GM12865 (cell line): ENCODE data around the gene SIGLEC7.

Experiments
- DNase-seq: peaks from one replicate; pipeline ENCODE4 v3.0.0; 2010; ENCODE audit warnings: low read depth
- H3K4me3 ChIP-seq: 2 replicates; pipeline ENCODE4 v1.5.1; 2011; ENCODE audit warnings: mild to moderate bottlenecking, low read depth, low read length, control low read depth
- TF ChIP-seq, protein P1 (sequence below): IDR thresholded peaks from 2 replicates; pipeline ENCODE4 v1.5.1; 2011; ENCODE audit warnings: low read length, control low read depth, low read depth, inconsistent platforms; ENCODE audit not compliant: insufficient read depth; ENCODE audit errors: missing control alignments

The SIGLEC7 gene

DNA sequence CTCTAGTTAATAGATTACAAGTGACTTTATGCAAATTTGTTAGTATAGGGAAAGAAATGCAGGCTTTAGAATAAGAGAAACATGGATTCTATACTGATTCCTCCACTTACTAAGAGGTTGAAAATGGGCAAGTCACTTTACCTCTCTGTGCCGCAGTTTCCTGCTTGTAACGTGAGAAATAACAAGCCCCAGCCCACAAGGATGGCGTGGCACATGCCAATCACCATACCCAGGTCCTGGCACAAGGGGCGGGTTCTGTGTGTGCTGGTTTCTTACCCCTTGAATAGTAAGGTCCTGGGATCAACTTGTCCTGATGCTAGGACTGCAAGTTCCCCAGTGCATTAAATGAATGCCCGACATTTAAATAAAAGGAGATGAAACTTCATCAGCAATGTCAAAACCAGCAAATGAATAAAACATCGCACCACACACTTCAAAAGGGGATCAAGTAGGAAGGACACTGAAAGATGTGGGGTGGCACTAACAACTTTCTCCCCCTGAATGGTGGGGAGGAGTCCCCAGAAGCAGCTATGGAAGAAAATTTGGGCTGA, 25.3 kb upstream of the SIGLEC7 start:
- no peak for DNase-seq
- TF ChIP-seq, protein P1, sequence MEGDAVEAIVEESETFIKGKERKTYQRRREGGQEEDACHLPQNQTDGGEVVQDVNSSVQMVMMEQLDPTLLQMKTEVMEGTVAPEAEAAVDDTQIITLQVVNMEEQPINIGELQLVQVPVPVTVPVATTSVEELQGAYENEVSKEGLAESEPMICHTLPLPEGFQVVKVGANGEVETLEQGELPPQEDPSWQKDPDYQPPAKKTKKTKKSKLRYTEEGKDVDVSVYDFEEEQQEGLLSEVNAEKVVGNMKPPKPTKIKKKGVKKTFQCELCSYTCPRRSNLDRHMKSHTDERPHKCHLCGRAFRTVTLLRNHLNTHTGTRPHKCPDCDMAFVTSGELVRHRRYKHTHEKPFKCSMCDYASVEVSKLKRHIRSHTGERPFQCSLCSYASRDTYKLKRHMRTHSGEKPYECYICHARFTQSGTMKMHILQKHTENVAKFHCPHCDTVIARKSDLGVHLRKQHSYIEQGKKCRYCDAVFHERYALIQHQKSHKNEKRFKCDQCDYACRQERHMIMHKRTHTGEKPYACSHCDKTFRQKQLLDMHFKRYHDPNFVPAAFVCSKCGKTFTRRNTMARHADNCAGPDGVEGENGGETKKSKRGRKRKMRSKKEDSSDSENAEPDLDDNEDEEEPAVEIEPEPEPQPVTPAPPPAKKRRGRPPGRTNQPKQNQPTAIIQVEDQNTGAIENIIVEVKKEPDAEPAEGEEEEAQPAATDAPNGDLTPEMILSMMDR: no peak
- no peak overlapping the region for H3K4me3 ChIP-seq

DNA sequence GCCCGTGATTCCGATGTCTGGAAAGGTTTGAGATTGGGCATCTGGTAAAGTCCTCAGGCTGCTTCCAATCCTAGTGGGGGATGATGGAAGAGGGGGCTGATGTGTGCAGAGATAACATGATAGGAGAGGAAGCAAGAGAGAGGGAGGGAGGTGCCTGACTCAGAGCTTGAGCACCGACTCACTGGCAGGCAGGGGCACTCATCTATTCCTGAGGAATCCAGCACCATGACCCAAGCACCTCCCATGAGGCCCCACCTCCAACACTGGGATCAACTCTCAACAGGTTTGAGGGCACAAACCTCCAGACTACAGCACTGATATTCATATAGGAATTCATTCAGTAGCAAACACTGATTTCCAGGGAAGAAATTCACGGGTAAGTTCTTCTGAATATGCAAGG, 23.0 kb upstream of the SIGLEC7 start:
- TF ChIP-seq, protein P1: no peak
- no peak overlapping the region for H3K4me3 ChIP-seq
- no peak for DNase-seq

DNA sequence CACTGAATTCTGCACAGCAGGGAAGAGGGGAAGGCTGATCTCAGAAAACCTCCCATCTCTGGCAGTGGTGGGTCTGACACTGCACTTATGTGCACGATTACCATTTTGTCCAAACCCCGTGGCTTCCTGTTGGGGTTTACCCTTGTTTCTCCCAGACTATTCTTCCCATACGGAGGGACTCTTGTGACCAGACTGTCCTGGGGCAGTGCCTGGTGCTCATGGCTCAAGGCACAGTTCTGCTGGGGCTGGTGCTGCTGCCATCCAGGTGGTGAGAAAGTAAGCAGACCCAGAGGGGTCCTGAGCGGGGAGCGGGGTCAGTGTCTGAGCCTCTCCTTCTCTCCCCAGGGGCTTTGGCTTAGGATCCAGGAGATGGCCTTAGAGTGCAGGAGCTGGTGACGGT, 22.5 kb upstream of the SIGLEC7 start:
- H3K4me3 ChIP-seq: no peak overlapping the region
- TF ChIP-seq, protein P1: no peak
- no peak for DNase-seq

DNA sequence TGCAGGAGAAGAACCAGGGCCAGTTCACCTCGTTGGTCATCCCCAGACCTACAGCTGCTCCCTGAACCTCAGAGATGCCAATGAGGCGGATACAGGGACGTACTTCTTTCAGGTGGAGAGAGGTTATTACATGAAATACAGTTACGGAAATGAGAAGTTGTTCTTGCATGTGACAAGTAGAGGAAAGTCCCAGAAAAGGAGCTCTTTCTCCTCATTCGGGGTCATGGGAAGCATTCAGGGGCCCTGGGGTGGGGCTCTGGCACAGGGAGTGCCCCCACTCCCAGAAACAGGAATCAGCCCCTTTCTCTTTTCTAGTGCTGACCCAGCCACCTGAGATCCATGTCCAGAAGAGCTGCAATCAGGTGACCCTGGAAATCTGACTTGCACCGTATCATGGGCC, 21.9 kb upstream of the SIGLEC7 start:
- H3K4me3 ChIP-seq: no peak overlapping the region
- TF ChIP-seq, protein P1: no peak
- DNase-seq: no peak

DNA sequence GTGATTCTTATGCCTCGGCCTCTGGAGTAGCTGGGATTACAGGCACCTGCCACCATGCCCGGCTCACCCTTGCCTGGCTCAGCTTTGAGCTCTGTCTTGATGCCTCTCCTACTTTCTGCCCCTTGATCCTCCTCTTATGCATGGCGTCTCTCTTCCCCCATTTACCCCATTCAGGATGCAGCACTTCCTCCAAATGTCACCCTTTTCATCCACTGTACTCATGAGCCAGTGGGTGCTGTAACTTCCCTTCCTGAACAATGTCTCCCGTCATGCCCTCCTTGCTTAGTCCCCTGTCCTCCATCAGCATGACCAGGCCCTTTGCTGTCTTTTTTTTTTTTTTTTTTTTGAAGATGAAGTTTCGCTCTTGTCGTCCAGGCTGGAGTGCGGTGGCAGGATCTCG, 20.8 kb upstream of the SIGLEC7 start:
- H3K4me3 ChIP-seq: no peak overlapping the region
- DNase-seq: no peak
- TF ChIP-seq, protein P1: no peak

DNA sequence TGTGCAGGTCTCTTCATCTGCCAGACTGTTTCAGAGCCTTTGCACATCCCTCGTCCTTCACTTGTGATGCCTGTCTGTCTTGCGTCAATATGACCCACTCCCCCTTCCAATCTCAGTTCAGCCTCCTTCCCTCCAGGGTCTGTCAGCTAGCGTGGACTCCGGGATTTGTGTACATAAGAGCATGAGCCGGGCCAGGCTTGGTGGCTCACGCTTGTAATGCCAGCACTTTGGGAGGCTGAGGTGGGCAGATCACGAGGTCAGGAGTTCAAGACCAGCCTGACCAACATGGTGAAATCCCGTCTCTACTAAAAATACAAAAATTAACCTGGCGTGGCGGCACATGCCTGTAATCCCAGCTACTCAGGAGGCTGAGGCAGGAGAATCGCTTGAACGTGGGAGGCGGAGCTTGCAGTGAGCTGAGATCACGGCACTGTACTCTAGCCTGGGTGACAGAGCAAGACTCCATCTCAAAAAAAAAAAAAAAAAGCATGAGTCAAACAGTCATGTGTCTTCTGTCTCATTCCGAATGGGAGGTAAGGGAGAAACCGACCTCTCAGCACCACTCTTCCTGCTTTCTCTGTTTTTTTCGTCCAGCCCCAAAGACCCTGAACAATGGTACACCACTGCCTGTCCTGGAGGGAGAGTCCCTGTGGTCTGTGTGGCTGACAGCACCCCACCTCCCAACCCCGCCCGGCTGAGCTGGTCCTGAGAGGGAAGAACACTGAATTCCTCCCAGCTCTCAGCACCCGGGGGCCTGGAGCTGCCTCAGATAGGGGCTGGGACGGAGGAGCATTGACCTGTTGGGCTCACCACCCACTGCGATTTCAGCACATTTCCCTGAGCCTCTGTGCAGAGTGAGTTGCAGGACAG, 19.8 kb upstream of the SIGLEC7 start:
- TF ChIP-seq, protein P1: no peak
- H3K4me3 ChIP-seq: no peak overlapping the region
- no peak for DNase-seq
